GM21360 (cell line): ENCODE measurements around the gene SNX25.
"Not testable (repeated sequence)": the region's sequence is repeated elsewhere in the genome, so short reads cannot be mapped to it uniquely, and the experiment has no call there.

Experiments
- ATAC-seq: cut with Tn5 transposase; IDR thresholded peaks from one replicate; pipeline ENCODE4 v1.9.1; 2021; ENCODE audit warnings: mild to moderate bottlenecking, moderate library complexity; ENCODE audit not compliant: unreplicated experiment

Gene SNX25

GRCh38 chr4:185209031-185209851, at the start of gene SNX25:
Gene SNX25, plus strand, starts transcription at chr4:185209598. Its CDS starts 229 bp downstream, at chr4:185209827.
- ATAC-seq, result peak; percentile 73

- ATAC-seq, result peak; percentile 92
Measured at GRCh38 chr4:185165605-185166063, 43.8 kb upstream of the SNX25 start.

- no peak for ATAC-seq
Measured at GRCh38 chr4:185167234-185167633, 42.2 kb upstream of the SNX25 start.

GRCh38 chr4:185171373-185172071, 37.9 kb upstream of the SNX25 start:
- ATAC-seq, result peak; percentile 82

- no peak for ATAC-seq
Measured at GRCh38 chr4:185179488-185179887, 29.9 kb upstream of the SNX25 start.

- no peak for ATAC-seq
Measured at GRCh38 chr4:185182239-185182638, 27.2 kb upstream of the SNX25 start.

GRCh38 chr4:185183622-185184281, 25.6 kb upstream of the SNX25 start:
- ATAC-seq, result no peak

GRCh38 chr4:185186769-185187168, 22.6 kb upstream of the SNX25 start:
- no peak for ATAC-seq

GRCh38 chr4:185189606-185190305, 19.6 kb upstream of the SNX25 start:
- no peak for ATAC-seq

GRCh38 chr4:185190306-185190856, 19.0 kb upstream of the SNX25 start:
- no peak for ATAC-seq

- ATAC-seq, result peak; percentile 87
Measured at GRCh38 chr4:185192059-185192458, 17.3 kb upstream of the SNX25 start.

- no peak for ATAC-seq
Measured at GRCh38 chr4:185194924-185195888, 14.2 kb upstream of the SNX25 start.

GRCh38 chr4:185196437-185196836, 13.0 kb upstream of the SNX25 start:
- no peak for ATAC-seq

- not testable (repeated sequence) for ATAC-seq
Measured at GRCh38 chr4:185198189-185198588, 11.2 kb upstream of the SNX25 start.

- ATAC-seq, result no peak
Measured at GRCh38 chr4:185201977-185202962, 7.1 kb upstream of the SNX25 start.

GRCh38 chr4:185202984-185203485, 6.4 kb upstream of the SNX25 start:
- peak; percentile 1 for ATAC-seq

GRCh38 chr4:185203486-185204237, 5.7 kb upstream of the SNX25 start, which contains the start of gene CFAP97:
Gene CFAP97, minus strand, starts transcription at chr4:185204000. Its CDS starts 12,804 bp downstream, at chr4:185191196.
- peak; percentile 65 for ATAC-seq
